Vagina (tissue), 2 donors: ENCODE results near the gene PLD5. TPM values are rescaled to one million over a fixed set of nuclear protein-coding genes. Genes with fewer than 3 reads are reported as not detected.
"Not testable (repeated sequence)": the region's sequence is repeated elsewhere in the genome, so short reads cannot be mapped to it uniquely, and the experiment has no call there.

Experiments
- DNase-seq, 2 donors: peaks; one replicate each; pipeline ENCODE4 v3.0.0-alpha.2; 2017; ENCODE audit errors: extremely low spot score in 2 of 2
- H3K27ac ChIP-seq: fragments of 200-600 bp; sonication (generic); one replicate; pipeline ENCODE4 v1.5.1; 2019
- H3K27me3 ChIP-seq: fragments of 200-600 bp; sonication (generic); one replicate; pipeline ENCODE4 v1.5.1; 2019
- H3K36me3 ChIP-seq, 2 donors: fragments of 200-600 bp; sonication (generic); one replicate each; pipeline ENCODE4 v1.5.1; 2017 to 2019
- H3K4me1 ChIP-seq: fragments of 200-600 bp; sonication (generic); one replicate; pipeline ENCODE4 v1.5.1; 2019
- H3K4me3 ChIP-seq, 2 donors: fragments of 200-600 bp; sonication (generic); 1 replicate in 1 of 2; 2 replicates in 1 of 2; pipeline ENCODE4 v1.5.1; 2016 to 2019
- H3K9me3 ChIP-seq: fragments of 200-600 bp; sonication (generic); one replicate; pipeline ENCODE4 v1.5.1; 2019
- POLR2A ChIP-seq, 2 donors: fragments of 450-650 bp; IDR thresholded peaks; one replicate each; pipeline ENCODE4 v1.6.1; 2017; ENCODE audit warnings: antibody characterized with exemption in 2 of 2, mild to moderate bottlenecking in 2 of 2, moderate library complexity in 2 of 2
- POLR2AphosphoS5 ChIP-seq, 2 donors: sonication (generic); formaldehyde crosslinking; IDR thresholded peaks; one replicate each; pipeline ENCODE4 v1.9.0; 2017; ENCODE audit warnings: antibody characterized with exemption in 2 of 2, mild to moderate bottlenecking in 2 of 2, low read depth in 1 of 2; ENCODE audit not compliant: insufficient read depth in 1 of 2
- intact Hi-C: fragments of 100-400 bp; cut with DNase I; formaldehyde crosslinking; loops from one replicate; pipeline ENCODE4 v1.15.1; 2023
- total RNA-seq: library from RNA; depleted of rRNA; stranded (reverse); fragments of >200 nt; gene quantifications from one replicate; pipeline ENCODE4 v1.2.3, GENCODE V29; 2016
- TF ChIP-seq, protein P1 (sequence below), 3 experiments: fragments of 450-650 bp in 2 of 3; fragments of 200-600 bp in 1 of 3; sonication (generic) in 1 of 3; IDR thresholded peaks; one replicate each; pipeline ENCODE4 v1.5.1; 2017 to 2019; ENCODE audit warnings: antibody characterized with exemption in 3 of 3, mild to moderate bottlenecking in 2 of 3, moderate library complexity in 2 of 3

Gene PLD5
- total RNA-seq, 1 donor from 2014 or later = 1.5 TPM

DNA sequence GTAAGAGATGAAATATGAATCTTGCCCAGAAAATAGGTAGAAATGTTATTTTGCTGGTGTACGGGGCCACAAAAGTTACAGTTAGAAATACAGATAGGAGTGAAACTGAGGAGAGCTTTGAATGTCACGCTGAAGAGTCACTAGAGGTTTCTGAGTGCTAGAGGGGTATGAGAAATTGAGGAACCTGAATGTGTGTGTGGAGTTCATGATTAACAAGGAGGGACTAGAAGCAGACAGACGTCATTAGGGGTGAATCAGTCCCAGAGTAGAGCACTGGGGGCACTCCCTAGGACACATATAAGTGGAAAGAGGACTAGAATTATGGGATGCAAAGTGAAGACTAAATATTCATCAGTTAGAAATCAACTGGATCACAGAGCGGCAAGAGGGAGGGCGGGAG lies 336.7 kb downstream of the PLD5 start:
- TF ChIP-seq POLR2AphosphoS5 (IDR thresholded peaks at IDR 0.05; ENCODE audit: insufficient read depth in 1 of 2, low read depth in 1 of 2) (no peak), POLR2A (IDR thresholded peaks at IDR 0.05) (no peak)
- TF ChIP-seq, protein P1, sequence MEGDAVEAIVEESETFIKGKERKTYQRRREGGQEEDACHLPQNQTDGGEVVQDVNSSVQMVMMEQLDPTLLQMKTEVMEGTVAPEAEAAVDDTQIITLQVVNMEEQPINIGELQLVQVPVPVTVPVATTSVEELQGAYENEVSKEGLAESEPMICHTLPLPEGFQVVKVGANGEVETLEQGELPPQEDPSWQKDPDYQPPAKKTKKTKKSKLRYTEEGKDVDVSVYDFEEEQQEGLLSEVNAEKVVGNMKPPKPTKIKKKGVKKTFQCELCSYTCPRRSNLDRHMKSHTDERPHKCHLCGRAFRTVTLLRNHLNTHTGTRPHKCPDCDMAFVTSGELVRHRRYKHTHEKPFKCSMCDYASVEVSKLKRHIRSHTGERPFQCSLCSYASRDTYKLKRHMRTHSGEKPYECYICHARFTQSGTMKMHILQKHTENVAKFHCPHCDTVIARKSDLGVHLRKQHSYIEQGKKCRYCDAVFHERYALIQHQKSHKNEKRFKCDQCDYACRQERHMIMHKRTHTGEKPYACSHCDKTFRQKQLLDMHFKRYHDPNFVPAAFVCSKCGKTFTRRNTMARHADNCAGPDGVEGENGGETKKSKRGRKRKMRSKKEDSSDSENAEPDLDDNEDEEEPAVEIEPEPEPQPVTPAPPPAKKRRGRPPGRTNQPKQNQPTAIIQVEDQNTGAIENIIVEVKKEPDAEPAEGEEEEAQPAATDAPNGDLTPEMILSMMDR (IDR thresholded peaks at IDR 0.05) = no peak
- intact Hi-C loops = no loop called here
- no peak for DNase-seq
- Histone ChIP-seq H3K27me3 (no peaks in the 10 kb centered on the region), H3K4me3 (no peak overlapping the region), H3K27ac (no peak overlapping the region), H3K4me1 (no peaks in the 10 kb centered on the region), H3K36me3 (no peaks in the 10 kb centered on the region), H3K9me3 (no peaks in the 10 kb centered on the region)

DNA sequence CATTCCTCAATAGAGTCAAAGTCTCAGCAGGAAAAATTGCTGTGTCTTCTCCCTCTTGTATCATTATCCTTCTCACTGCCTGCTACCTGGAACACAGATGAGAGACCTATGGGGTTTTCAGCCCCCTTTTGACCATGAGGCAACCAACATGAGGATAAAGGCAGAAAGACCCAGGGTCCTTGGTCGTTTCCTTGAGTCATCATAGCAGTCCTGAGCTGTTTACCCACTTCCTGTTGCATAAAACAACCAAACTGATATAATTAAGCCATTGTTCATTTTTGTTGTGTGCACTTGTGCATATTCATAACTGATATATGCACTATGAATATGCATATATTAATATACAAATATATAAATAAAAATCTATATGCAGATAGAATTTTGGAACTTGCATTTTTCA lies 337.3 kb downstream of the PLD5 start:
- no peak overlapping the region for H3K27ac ChIP-seq
- intact Hi-C loops = no loop called here
- H3K4me1 ChIP-seq = no peaks in the 10 kb centered on the region
- no peak overlapping the region for H3K4me3 ChIP-seq
- H3K9me3 ChIP-seq = no peaks in the 10 kb centered on the region
- DNase-seq = no peak
- TF ChIP-seq, protein P1 (IDR thresholded peaks at IDR 0.05) = no peak
- TF ChIP-seq POLR2AphosphoS5 (IDR thresholded peaks at IDR 0.05; ENCODE audit: insufficient read depth in 1 of 2, low read depth in 1 of 2) (no peak), POLR2A (IDR thresholded peaks at IDR 0.05) (no peak)
- H3K27me3 ChIP-seq = no peaks in the 10 kb centered on the region
- no peaks in the 10 kb centered on the region for H3K36me3 ChIP-seq

DNA sequence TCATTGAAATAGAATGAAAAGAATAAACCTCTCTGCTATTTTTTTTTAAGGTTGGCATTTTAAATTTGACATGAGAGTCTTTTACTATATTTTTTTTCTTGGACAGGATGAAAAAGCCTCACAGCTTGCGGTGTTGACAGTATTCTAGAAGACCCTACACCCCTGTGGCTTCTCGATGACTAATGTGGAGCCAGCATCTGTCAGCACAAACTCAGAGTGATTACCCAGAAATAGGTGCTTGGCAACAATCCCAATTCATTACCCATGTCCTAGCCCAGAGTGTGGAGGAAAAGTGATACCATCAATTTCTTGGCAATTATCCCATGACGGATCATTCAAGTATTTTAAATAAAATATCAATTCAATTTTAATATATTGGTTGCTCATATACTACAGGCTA lies 338.8 kb downstream of the PLD5 start:
- H3K27ac ChIP-seq = no peak overlapping the region
- no peak for DNase-seq
- intact Hi-C loops = no loop called here

DNA sequence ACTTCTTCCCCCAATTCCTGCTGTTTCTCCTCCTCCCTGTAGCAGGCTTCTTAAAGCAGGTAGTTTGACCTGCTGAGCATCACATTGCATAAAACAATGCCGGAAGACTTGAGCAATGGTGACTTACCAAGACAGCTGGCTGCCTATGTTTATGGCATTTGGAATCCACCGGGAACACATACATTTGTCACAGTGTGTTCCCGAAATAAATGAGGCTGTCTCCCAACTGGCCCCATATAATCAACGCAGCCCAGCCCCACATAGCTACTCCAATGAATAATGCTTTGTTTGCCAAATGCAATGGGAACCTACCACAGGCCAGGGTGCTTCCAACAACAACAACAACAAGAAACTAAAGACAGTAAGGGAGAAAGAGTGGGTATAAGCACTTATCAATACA lies 339.5 kb downstream of the PLD5 start:
- intact Hi-C loops = no loop called here
- TF ChIP-seq POLR2AphosphoS5 (IDR thresholded peaks at IDR 0.05; ENCODE audit: insufficient read depth in 1 of 2, low read depth in 1 of 2) (no peak), POLR2A (IDR thresholded peaks at IDR 0.05) (no peak)
- TF ChIP-seq, protein P1 (IDR thresholded peaks at IDR 0.05) = no peak
- Histone ChIP-seq H3K4me1 (no peaks in the 10 kb centered on the region), H3K27ac (no peak overlapping the region), H3K9me3 (no peaks in the 10 kb centered on the region), H3K4me3 (no peak overlapping the region), H3K36me3 (no peaks in the 10 kb centered on the region), H3K27me3 (no peaks in the 10 kb centered on the region)
- DNase-seq = no peak

More for the DNA sequence above, 338.8 kb downstream of the PLD5 start:
- H3K9me3 ChIP-seq = no peaks in the 10 kb centered on the region
- no peaks in the 10 kb centered on the region for H3K27me3 ChIP-seq
- H3K36me3 ChIP-seq = no peaks in the 10 kb centered on the region
- no peak overlapping the region for H3K4me3 ChIP-seq
- TF ChIP-seq POLR2A (IDR thresholded peaks at IDR 0.05) = no peak
- no peaks in the 10 kb centered on the region for H3K4me1 ChIP-seq

DNA sequence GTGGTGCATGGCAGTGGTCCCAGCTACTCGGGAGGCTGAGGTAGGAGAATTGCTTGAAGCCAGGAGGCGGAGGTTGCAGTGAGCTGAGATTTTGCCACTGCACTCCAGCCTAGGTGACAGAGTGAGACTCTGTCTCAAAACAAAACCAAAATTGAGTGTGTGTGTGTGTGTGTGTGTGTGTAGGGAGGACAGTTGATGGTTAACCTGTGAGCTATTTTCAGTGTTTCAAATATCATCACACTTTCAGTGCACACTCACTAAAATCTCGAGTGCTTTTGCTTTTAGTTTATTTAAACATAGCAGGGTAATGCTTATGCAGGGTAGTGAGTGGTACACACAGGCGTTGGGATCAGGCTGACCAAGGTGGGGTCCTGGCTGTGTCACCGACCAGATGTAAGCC lies 344.7 kb downstream of the PLD5 start:
- H3K27ac ChIP-seq, DNase-seq, H3K4me3 ChIP-seq, H3K36me3 ChIP-seq, H3K9me3 ChIP-seq, intact Hi-C loops, H3K27me3 ChIP-seq, H3K4me1 ChIP-seq: not testable (repeated sequence)

DNA sequence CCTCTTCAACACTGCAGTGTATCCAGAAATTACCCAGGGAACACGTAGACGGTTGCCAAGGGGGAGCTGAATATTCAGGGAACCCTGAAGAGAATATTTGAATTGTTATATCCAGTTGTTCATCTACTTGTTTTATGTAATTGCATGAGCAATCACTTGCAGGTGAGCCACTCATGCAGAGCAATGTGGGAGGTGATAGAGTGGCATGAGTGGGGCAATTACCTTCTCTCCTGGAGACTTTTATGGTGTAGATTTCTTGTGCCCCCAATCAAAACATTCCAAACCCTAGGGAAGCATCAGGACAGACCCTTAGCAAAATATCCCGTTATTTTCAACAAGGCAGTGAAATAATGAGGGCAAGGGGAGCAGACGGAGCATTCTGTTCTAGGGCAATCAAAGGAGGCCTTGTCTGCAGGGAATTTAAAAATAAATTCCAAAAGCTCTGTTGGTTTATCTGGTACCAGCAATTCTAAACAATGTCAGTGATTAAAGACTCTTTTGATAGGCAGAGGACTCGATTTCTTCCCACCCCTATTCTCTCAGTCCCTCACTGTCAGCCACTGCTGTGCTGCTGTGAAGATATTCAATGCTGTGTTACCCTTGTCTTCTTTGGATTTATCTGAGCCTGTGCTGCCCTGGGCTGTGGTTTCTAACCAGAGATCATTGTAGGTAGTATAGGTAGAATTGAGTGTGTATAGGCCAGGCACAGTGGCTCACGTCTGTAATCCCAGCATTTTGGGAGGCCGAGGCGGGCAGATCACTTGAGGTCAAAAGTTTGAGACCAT lies 345.4 kb downstream of the PLD5 start:
- Histone ChIP-seq H3K4me3 (no peak overlapping the region), H3K27ac (no peak overlapping the region), H3K27me3 (no peaks in the 10 kb centered on the region), H3K4me1 (no peaks in the 10 kb centered on the region), H3K36me3 (no peaks in the 10 kb centered on the region), H3K9me3 (no peaks in the 10 kb centered on the region)
- intact Hi-C loops = no loop called here
- no peak for DNase-seq
- TF ChIP-seq, protein P1 (IDR thresholded peaks at IDR 0.05) = no peak
- no peak for TF ChIP-seq POLR2AphosphoS5 (IDR thresholded peaks at IDR 0.05; ENCODE audit: insufficient read depth in 1 of 2, low read depth in 1 of 2)
- no peak for TF ChIP-seq POLR2A (IDR thresholded peaks at IDR 0.05)
